ENCODE results near the gene STYX.

The STYX gene

DNA sequence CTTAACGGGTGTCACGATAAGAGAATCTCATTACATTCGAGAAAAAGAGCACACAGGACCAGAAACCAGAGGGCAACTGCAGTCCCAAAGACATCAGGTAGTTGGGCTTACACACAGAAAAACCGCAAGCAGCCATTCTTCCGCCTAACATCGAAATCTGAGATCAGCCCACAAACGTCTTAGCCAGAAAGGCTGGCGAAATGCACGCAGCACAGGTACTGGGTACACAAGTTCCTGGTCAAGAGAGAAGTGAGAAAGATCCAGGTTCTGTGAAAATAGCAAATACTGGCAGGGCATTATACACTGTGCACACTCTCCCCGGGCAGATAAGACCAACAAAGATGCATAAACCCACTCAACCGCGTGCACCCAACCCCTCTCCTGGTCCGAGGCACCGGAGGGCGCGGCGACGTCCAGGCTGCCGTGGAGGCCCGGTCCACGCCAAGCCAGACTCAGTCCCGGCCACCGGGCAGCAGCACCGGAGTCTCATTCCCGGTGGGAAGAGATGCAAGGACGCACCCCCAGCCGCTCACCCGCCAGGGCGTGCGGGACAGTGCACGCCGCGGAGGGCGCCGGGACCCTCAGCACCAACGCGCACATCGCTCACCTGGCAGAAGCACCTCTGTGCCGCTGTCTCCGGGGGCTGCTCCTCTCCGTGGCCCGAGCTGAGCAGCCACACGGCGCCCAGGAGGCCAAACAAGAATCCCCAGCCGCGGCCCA is 35.0 kb upstream of the STYX start:
- Histone ChIP-seq H3K27ac (ENCODE audit: low read length, poor library complexity, severe bottlenecking) (peak overlapping the region; percentile 26), H2AK5ac (ENCODE audit: low read length, severe bottlenecking) (no peak overlapping the region), H2BK15ac (ENCODE audit: low read depth, poor library complexity, severe bottlenecking) (no peak overlapping the region), H3K79me1 (replicated peaks; ENCODE audit: low read length, poor library complexity, severe bottlenecking) (peaks cover 5% of the 10 kb centered on the region), H2BK5ac (ENCODE audit: low read depth, low read length, poor library complexity, severe bottlenecking) (no peak overlapping the region), H4K91ac (ENCODE audit: low read length) (peak overlapping the region; percentile 87), H3K9ac (ENCODE audit: low read length) (peak overlapping the region; percentile 96), H3K4me2 (ENCODE audit: low read length, poor library complexity, severe bottlenecking) (peak overlapping the region; percentile 92), H3K27me3 (ENCODE audit: control insufficient read depth in 1 of 2, insufficient read depth in 1 of 2, low read length in 2 of 2) (no peaks in the 10 kb centered on the region), H2AFZ (ENCODE audit: low read depth, low read length) (peak overlapping the region; percentile 70), H3K4me1 (ENCODE audit: control insufficient read depth, insufficient read depth, low read depth, low read length) (peaks cover 4% of the 10 kb centered on the region), H3K36me3 (ENCODE audit: control insufficient read depth in 1 of 2, insufficient read depth in 2 of 2, low read depth in 1 of 2, low read length in 2 of 2) (no peaks in the 10 kb centered on the region), H4K8ac (ENCODE audit: low read length) (peak overlapping the region; percentile 45), H2BK12ac (ENCODE audit: low read length in 2 of 2) (peak overlapping the region in 1 of 2 experiments; percentile 61), H3K23ac (ENCODE audit: low read length in 2 of 2) (peak overlapping the region in 1 of 2 experiments; percentile 2), H3K18ac (ENCODE audit: low read depth in 1 of 2, low read length in 2 of 2) (peak overlapping the region; percentile 65 to 92), H2BK120ac (ENCODE audit: low read depth, low read length) (peak overlapping the region; percentile 99), H3K4me3 (ENCODE audit: insufficient read depth in 1 of 2, low read depth in 1 of 2, low read length in 2 of 2) (peak overlapping the region; percentile 91 to 99), H3K4ac (ENCODE audit: low read depth in 1 of 2, low read length in 2 of 2) (peak overlapping the region; percentile 64 to 80), H3K9me3 (ENCODE audit: control insufficient read depth, low read length) (no peaks in the 10 kb centered on the region), H3K14ac (ENCODE audit: low read length in 2 of 2) (peak overlapping the region in 1 of 2 experiments; percentile 92)
- 1% methylated on average over 45 of the region's 46 CpGs for WGBS
- DNase-seq: peak; percentile 59

DNA sequence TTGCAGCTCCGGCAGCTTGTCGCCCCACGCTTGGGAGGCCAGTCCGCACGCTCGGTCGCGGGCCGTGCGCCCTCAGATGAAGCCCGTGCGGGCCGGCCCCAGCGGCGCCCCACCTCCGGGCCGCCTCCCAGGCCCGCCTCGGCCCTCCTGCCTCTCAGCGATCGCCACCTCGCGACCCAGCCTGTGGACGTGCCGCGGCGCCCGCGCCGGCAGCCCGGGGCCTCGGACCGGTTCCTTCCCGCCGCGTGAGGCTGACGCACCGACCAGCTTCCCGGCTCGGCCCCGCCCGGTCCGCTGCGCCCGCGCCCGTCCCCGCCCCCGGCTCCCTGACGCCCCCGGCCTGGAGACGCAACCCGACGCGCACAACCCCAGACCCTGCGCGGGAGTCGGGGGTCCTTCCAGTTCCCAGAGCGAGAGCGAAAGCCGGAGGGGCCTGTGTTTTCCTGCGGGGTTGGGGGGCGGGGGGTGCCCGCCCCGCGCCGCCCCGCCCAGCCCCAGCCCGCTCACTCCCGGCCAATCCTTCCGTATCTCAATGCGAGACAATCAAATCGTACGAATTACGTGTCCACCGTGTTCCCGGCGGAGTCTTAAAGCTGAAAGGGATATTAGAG is 34.4 kb upstream of the STYX start, which contains the start of gene ERO1A:
Gene ERO1A, minus strand, starts transcription at position 78 of the 611 bp plus-strand sequence. Its CDS starts 77 bp downstream, at position 1.
- H4K91ac ChIP-seq (ENCODE audit: low read length): peak within 1 kb of the TSS; percentile 87
- H3K9me3 ChIP-seq (ENCODE audit: control insufficient read depth, low read length): no peaks in the 10 kb centered on the region
- H2BK120ac ChIP-seq (ENCODE audit: low read depth, low read length): peak within 1 kb of the TSS; percentile 99
- no peaks in the 10 kb centered on the region for H3K36me3 ChIP-seq (ENCODE audit: control insufficient read depth in 1 of 2, insufficient read depth in 2 of 2, low read depth in 1 of 2, low read length in 2 of 2)
- peak within 1 kb of the TSS; percentile 92 for H3K4me2 ChIP-seq (ENCODE audit: low read length, poor library complexity, severe bottlenecking)
- peak within 1 kb of the TSS; percentile 70 for H2AFZ ChIP-seq (ENCODE audit: low read depth, low read length)
- peak within 1 kb of the TSS; percentile 89 for H4K8ac ChIP-seq (ENCODE audit: low read length)
- H3K9ac ChIP-seq (ENCODE audit: low read length): peak within 1 kb of the TSS; percentile 96
- peak within 1 kb of the TSS; percentile 65 to 92 for H3K18ac ChIP-seq (ENCODE audit: low read depth in 1 of 2, low read length in 2 of 2)
- WGBS: under 1% methylated on average over 59 of the region's 78 CpGs
- H3K27ac ChIP-seq (ENCODE audit: low read length, poor library complexity, severe bottlenecking): peak within 1 kb of the TSS; percentile 62
- H3K27me3 ChIP-seq (ENCODE audit: control insufficient read depth in 1 of 2, insufficient read depth in 1 of 2, low read length in 2 of 2): no peaks in the 10 kb centered on the region
- peak within 1 kb of the TSS in 1 of 2 experiments; percentile 92 for H3K14ac ChIP-seq (ENCODE audit: low read length in 2 of 2)
- peak; percentile 85 for DNase-seq
- H2BK5ac ChIP-seq (ENCODE audit: low read depth, low read length, poor library complexity, severe bottlenecking): no peak within 1 kb of the TSS
- peaks cover 4% of the 10 kb centered on the region for H3K4me1 ChIP-seq (ENCODE audit: control insufficient read depth, insufficient read depth, low read depth, low read length)
- H3K79me1 ChIP-seq (replicated peaks; ENCODE audit: low read length, poor library complexity, severe bottlenecking): peaks cover 5% of the 10 kb centered on the region
- H3K4ac ChIP-seq (ENCODE audit: low read depth in 1 of 2, low read length in 2 of 2): peak within 1 kb of the TSS; percentile 64 to 80
- H3K4me3 ChIP-seq (ENCODE audit: insufficient read depth in 1 of 2, low read depth in 1 of 2, low read length in 2 of 2): peak within 1 kb of the TSS; percentile 91 to 99
- H2AK5ac ChIP-seq (ENCODE audit: low read length, severe bottlenecking): no peak within 1 kb of the TSS
- peak within 1 kb of the TSS; percentile 90 for H2BK15ac ChIP-seq (ENCODE audit: low read depth, poor library complexity, severe bottlenecking)
- peak within 1 kb of the TSS in 1 of 2 experiments; percentile 29 for H3K23ac ChIP-seq (ENCODE audit: low read length in 2 of 2)
- H2BK12ac ChIP-seq (ENCODE audit: low read length in 2 of 2): peak within 1 kb of the TSS; percentile 41 to 61

DNA sequence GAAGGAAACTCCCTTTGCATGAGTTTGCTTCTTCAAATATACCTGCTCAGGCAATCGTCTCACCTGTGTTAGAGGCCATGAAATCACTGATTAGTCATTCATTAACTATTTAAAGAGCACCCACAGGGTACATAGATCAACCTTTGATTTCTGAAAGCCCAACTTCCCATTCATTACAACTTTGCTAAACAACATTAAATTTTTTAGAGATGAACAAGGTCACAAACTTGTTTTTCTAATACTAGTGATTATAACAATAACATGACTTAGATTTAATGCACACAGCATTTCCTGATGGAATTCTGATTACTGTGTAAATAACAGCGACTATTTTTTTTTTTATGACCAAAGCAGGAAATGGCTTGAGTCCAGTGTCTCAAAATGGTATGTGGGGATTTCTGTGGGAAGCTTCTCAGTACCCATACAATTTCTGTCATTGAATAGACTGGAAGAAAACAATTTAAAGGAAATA is 29.2 kb upstream of the STYX start:
- H3K4ac ChIP-seq (ENCODE audit: low read depth in 1 of 2, low read length in 2 of 2): no peak overlapping the region
- no peak overlapping the region for H3K14ac ChIP-seq (ENCODE audit: low read length in 2 of 2)
- H3K4me2 ChIP-seq (ENCODE audit: low read length, poor library complexity, severe bottlenecking): no peak overlapping the region
- no peaks in the 10 kb centered on the region for H3K9me3 ChIP-seq (ENCODE audit: control insufficient read depth, low read length)
- no peaks in the 10 kb centered on the region for H3K79me1 ChIP-seq (replicated peaks; ENCODE audit: low read length, poor library complexity, severe bottlenecking)
- H3K4me1 ChIP-seq (ENCODE audit: control insufficient read depth, insufficient read depth, low read depth, low read length): peaks cover 1% of the 10 kb centered on the region
- no peak overlapping the region for H4K8ac ChIP-seq (ENCODE audit: low read length)
- no peak overlapping the region for H3K18ac ChIP-seq (ENCODE audit: low read depth in 1 of 2, low read length in 2 of 2)
- H3K9ac ChIP-seq (ENCODE audit: low read length): no peak overlapping the region
- WGBS: 30% methylated on average over 2 of the region's 2 CpGs
- H3K4me3 ChIP-seq (ENCODE audit: insufficient read depth in 1 of 2, low read depth in 1 of 2, low read length in 2 of 2): no peak overlapping the region
- H2BK120ac ChIP-seq (ENCODE audit: low read depth, low read length): no peak overlapping the region
- DNase-seq: peak; percentile 19
- H3K27me3 ChIP-seq (ENCODE audit: control insufficient read depth in 1 of 2, insufficient read depth in 1 of 2, low read length in 2 of 2): no peaks in the 10 kb centered on the region
- no peak overlapping the region for H3K23ac ChIP-seq (ENCODE audit: low read length in 2 of 2)
- no peak overlapping the region for H4K91ac ChIP-seq (ENCODE audit: low read length)
- no peak overlapping the region for H2BK12ac ChIP-seq (ENCODE audit: low read length in 2 of 2)
- no peak overlapping the region for H2AK5ac ChIP-seq (ENCODE audit: low read length, severe bottlenecking)
- H2BK5ac ChIP-seq (ENCODE audit: low read depth, low read length, poor library complexity, severe bottlenecking): no peak overlapping the region
- no peak overlapping the region for H3K27ac ChIP-seq (ENCODE audit: low read length, poor library complexity, severe bottlenecking)
- H2BK15ac ChIP-seq (ENCODE audit: low read depth, poor library complexity, severe bottlenecking): no peak overlapping the region
- H3K36me3 ChIP-seq (ENCODE audit: control insufficient read depth in 1 of 2, insufficient read depth in 2 of 2, low read depth in 1 of 2, low read length in 2 of 2): no peaks in the 10 kb centered on the region
- no peak overlapping the region for H2AFZ ChIP-seq (ENCODE audit: low read depth, low read length)

DNA sequence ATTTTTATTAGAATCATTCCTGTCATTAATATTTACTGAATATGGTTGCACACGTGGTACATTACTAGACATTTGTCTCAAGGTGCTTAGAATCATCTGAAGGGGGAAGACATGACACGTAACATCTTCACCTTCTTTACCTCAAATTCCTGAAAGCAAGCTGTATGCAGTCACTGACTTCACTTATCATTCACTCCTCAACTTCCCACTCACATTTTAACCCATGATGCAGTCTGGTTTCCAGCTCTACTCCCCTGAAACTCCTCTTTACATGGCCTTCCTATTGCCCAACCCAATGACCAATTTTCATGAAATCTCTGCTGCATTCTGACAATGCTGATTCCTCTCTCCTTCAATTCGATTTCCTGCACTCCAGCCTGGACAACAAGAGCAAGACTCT is 28.7 kb upstream of the STYX start:
- H2BK5ac ChIP-seq (ENCODE audit: low read depth, low read length, poor library complexity, severe bottlenecking): no peak overlapping the region
- 92% methylated on average over 3 of the region's 3 CpGs for WGBS
- H4K8ac ChIP-seq (ENCODE audit: low read length): peak overlapping the region; percentile 64
- no peaks in the 10 kb centered on the region for H3K79me1 ChIP-seq (replicated peaks; ENCODE audit: low read length, poor library complexity, severe bottlenecking)
- H2AFZ ChIP-seq (ENCODE audit: low read depth, low read length): no peak overlapping the region
- no peak overlapping the region for H2AK5ac ChIP-seq (ENCODE audit: low read length, severe bottlenecking)
- DNase-seq: no peak
- H3K23ac ChIP-seq (ENCODE audit: low read length in 2 of 2): no peak overlapping the region
- no peak overlapping the region for H3K14ac ChIP-seq (ENCODE audit: low read length in 2 of 2)
- no peak overlapping the region for H2BK15ac ChIP-seq (ENCODE audit: low read depth, poor library complexity, severe bottlenecking)
- H4K91ac ChIP-seq (ENCODE audit: low read length): no peak overlapping the region
- no peak overlapping the region for H3K4me2 ChIP-seq (ENCODE audit: low read length, poor library complexity, severe bottlenecking)
- no peaks in the 10 kb centered on the region for H3K36me3 ChIP-seq (ENCODE audit: control insufficient read depth in 1 of 2, insufficient read depth in 2 of 2, low read depth in 1 of 2, low read length in 2 of 2)
- no peak overlapping the region for H2BK120ac ChIP-seq (ENCODE audit: low read depth, low read length)
- H3K27ac ChIP-seq (ENCODE audit: low read length, poor library complexity, severe bottlenecking): no peak overlapping the region
- no peaks in the 10 kb centered on the region for H3K27me3 ChIP-seq (ENCODE audit: control insufficient read depth in 1 of 2, insufficient read depth in 1 of 2, low read length in 2 of 2)
- no peak overlapping the region for H3K4me3 ChIP-seq (ENCODE audit: insufficient read depth in 1 of 2, low read depth in 1 of 2, low read length in 2 of 2)
- no peak overlapping the region for H3K9ac ChIP-seq (ENCODE audit: low read length)
- no peak overlapping the region for H3K18ac ChIP-seq (ENCODE audit: low read depth in 1 of 2, low read length in 2 of 2)
- no peak overlapping the region for H3K4ac ChIP-seq (ENCODE audit: low read depth in 1 of 2, low read length in 2 of 2)
- H3K4me1 ChIP-seq (ENCODE audit: control insufficient read depth, insufficient read depth, low read depth, low read length): no peaks in the 10 kb centered on the region
- H2BK12ac ChIP-seq (ENCODE audit: low read length in 2 of 2): no peak overlapping the region
- H3K9me3 ChIP-seq (ENCODE audit: control insufficient read depth, low read length): no peaks in the 10 kb centered on the region
